Uterus (tissue), 4 donors: ENCODE results near the gene CHN2. TPM values are rescaled to one million over a fixed set of nuclear protein-coding genes. Genes with fewer than 3 reads are reported as not detected.

Experiments used
- DNase-seq, 2 donors: peaks; one replicate each; pipeline ENCODE4 v3.0.0-alpha.2; 2019 to 2020
- H3K27ac ChIP-seq, 2 donors: fragments of 200-600 bp; sonication (generic); 1 replicate in 1 of 2; 2 replicates in 1 of 2; pipeline ENCODE4 v1.5.1; 2016 to 2018
- H3K27me3 ChIP-seq, 2 donors: fragments of 200-600 bp; sonication (generic); one replicate each; pipeline ENCODE4 v1.5.1; 2018 to 2019; ENCODE audit warnings: control low read depth in 1 of 2
- H3K36me3 ChIP-seq, 2 donors: fragments of 200-600 bp; sonication (generic); one replicate each; pipeline ENCODE4 v1.5.1; 2019; ENCODE audit warnings: control low read depth in 1 of 2
- H3K4me1 ChIP-seq, 2 donors: fragments of 200-600 bp; sonication (generic); one replicate each; pipeline ENCODE4 v1.5.1; 2018 to 2019; ENCODE audit warnings: control low read depth in 1 of 2
- H3K4me3 ChIP-seq, 2 donors: fragments of 200-600 bp; sonication (generic); 1 replicate in 1 of 2; 2 replicates in 1 of 2; pipeline ENCODE4 v1.5.1; 2018 to 2019; ENCODE audit warnings: mild to moderate bottlenecking in 1 of 2
- H3K9me3 ChIP-seq, 2 donors: fragments of 200-600 bp; sonication (generic); one replicate each; pipeline ENCODE4 v1.5.1; 2019; ENCODE audit warnings: control low read depth in 1 of 2
- POLR2A ChIP-seq, 2 donors: fragments of 450-650 bp; IDR thresholded peaks; one replicate each; pipeline ENCODE4 v1.6.1; 2016; ENCODE audit warnings: antibody characterized with exemption in 2 of 2, mild to moderate bottlenecking in 1 of 2, moderate library complexity in 1 of 2
- intact Hi-C: fragments of 100-400 bp; cut with DNase I; formaldehyde crosslinking; loops from one replicate; pipeline ENCODE4 v1.15.1; 2023; ENCODE audit warnings: low total_unique reads
- total RNA-seq, 4 donors: library from RNA; depleted of rRNA in 3 of 4; stranded (reverse); fragments of >200 nt in 3 of 4; gene quantifications; one replicate each; pipeline versions ENCODE4 v1.1.0 to v1.2.4, GENCODE V29; 2014 to 2023
- TF ChIP-seq, protein P1 (sequence below), 4 experiments: fragments of 200-600 bp in 2 of 4; fragments of 450-650 bp in 2 of 4; sonication (generic) in 2 of 4; IDR thresholded peaks; one replicate each; pipeline ENCODE4 v1.5.1; 2016 to 2019; ENCODE audit warnings: antibody characterized with exemption in 4 of 4, mild to moderate bottlenecking in 2 of 4, moderate library complexity in 1 of 4
- donor health status: DM: yes; HTN: yes; CAD: no.

Gene CHN2
- total RNA-seq, 4 donors from 2014 or later: 9.8 to 22.9 (median 18.3) TPM

DNA sequence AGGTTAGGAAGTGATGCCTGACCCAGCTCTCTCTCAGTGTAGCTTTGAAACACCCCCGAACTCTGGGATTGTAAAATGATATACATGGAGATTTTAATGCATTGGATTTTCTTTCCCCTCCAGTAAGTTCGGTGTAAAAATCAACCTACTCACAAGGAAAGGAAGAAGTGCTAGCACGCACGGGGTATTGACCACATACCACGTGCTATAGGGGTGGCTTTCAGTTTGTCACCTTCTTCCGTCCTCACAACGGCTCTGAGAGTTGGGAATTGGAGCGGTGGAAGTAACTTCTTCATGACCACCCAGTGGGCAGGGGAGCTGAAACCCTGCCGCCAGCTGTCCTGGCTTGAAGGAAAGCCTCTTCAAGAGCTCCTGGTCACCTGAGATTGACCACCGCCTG is 219.6 kb downstream of the CHN2 start:
- Histone ChIP-seq H3K27me3 (no peaks in the 10 kb centered on the region), H3K27ac (no peak overlapping the region), H3K36me3 (no peaks in the 10 kb centered on the region), H3K4me1 (no peaks in the 10 kb centered on the region), H3K4me3 (no peak overlapping the region), H3K9me3 (no peaks in the 10 kb centered on the region)
- intact Hi-C loops: no loop called here
- TF ChIP-seq POLR2A (IDR thresholded peaks at IDR 0.05): no peak
- DNase-seq: no peak

DNA sequence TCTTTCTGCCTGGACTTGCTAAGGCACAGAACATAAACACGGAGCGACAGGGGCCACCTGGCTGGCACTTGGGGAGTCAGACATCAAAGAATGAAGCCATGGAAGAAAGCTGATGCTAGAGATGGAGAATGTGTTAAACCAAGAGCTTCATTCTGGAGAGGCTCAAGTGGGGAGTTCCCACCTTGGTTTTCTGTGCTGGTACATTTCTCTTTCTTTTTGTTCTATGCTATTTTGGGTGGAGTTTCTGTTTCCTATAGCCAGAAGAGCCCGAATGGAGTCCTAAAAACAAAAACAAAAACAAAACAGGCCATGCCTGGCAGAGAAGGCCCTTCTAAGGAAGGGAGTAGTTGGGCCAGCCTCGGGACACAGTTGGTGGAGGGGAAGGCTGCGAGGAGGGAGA is 220.6 kb downstream of the CHN2 start:
- intact Hi-C loops: no loop called here

DNA sequence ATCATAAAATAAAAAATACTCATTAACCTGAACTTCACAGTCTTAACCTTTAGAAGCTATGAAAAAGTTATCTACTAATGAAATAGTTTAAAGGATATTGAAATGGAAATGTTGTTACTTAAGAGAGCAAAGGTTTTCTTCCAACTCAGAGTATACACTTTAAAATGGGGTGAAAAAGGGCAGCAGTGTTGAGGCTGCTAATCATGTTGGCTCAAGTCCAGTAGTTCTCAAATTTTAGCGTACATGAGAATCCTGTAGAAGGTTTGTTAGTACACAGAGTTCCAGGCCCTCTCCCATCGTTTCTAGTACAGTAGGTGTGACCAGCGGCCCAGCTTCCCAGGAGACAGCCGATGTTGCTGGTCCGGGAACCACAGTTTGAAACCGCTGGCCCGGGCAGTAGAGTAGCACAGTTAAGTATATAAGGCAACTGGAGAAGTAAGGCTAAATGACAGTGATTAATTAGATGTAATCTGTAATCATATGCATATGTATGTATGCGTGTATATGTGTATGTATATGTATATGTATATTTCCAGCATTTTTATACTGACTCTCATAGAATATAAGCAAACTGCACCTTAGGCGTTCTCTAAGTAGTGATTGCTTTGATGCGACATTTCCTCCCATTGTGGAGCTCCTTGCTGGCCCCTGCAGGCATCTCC is 221.8 kb downstream of the CHN2 start:
- no peaks in the 10 kb centered on the region for H3K4me1 ChIP-seq
- DNase-seq: no peak
- H3K36me3 ChIP-seq: no peaks in the 10 kb centered on the region
- no peaks in the 10 kb centered on the region for H3K9me3 ChIP-seq
- H3K4me3 ChIP-seq: no peak overlapping the region
- intact Hi-C loops: no loop called here
- TF ChIP-seq, protein P1, sequence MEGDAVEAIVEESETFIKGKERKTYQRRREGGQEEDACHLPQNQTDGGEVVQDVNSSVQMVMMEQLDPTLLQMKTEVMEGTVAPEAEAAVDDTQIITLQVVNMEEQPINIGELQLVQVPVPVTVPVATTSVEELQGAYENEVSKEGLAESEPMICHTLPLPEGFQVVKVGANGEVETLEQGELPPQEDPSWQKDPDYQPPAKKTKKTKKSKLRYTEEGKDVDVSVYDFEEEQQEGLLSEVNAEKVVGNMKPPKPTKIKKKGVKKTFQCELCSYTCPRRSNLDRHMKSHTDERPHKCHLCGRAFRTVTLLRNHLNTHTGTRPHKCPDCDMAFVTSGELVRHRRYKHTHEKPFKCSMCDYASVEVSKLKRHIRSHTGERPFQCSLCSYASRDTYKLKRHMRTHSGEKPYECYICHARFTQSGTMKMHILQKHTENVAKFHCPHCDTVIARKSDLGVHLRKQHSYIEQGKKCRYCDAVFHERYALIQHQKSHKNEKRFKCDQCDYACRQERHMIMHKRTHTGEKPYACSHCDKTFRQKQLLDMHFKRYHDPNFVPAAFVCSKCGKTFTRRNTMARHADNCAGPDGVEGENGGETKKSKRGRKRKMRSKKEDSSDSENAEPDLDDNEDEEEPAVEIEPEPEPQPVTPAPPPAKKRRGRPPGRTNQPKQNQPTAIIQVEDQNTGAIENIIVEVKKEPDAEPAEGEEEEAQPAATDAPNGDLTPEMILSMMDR (IDR thresholded peaks at IDR 0.05): no peak
- no peak for TF ChIP-seq POLR2A (IDR thresholded peaks at IDR 0.05)
- H3K27ac ChIP-seq: no peak overlapping the region
- no peaks in the 10 kb centered on the region for H3K27me3 ChIP-seq

More for the DNA sequence above, 220.6 kb downstream of the CHN2 start:
- no peaks in the 10 kb centered on the region for H3K36me3 ChIP-seq
- no peak overlapping the region for H3K4me3 ChIP-seq
- no peaks in the 10 kb centered on the region for H3K9me3 ChIP-seq
- DNase-seq: no peak
- TF ChIP-seq, protein P1 (IDR thresholded peaks at IDR 0.05): no peak
- no peak for TF ChIP-seq POLR2A (IDR thresholded peaks at IDR 0.05)
- H3K4me1 ChIP-seq: no peaks in the 10 kb centered on the region
- no peak overlapping the region for H3K27ac ChIP-seq
- no peaks in the 10 kb centered on the region for H3K27me3 ChIP-seq

DNA sequence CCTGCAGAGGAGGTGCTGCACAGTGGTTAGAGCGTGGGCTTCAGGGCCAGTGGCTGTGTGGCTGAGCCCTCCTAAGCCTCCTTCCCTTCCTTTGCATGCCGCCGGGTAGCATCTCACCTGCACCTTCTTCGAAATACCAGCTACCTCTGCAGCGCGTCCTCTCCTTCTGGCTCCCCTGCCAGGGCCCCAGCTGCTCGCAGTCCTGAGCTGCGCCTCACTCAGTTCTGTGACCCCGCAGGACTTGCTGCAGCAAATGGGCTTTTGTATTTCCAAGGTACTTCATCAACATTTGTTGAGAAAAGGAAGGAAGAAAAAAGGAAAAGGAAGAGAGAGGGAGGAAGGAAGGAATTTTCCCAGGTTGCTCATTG is 222.3 kb downstream of the CHN2 start:
- intact Hi-C loops: no loop called here

DNA sequence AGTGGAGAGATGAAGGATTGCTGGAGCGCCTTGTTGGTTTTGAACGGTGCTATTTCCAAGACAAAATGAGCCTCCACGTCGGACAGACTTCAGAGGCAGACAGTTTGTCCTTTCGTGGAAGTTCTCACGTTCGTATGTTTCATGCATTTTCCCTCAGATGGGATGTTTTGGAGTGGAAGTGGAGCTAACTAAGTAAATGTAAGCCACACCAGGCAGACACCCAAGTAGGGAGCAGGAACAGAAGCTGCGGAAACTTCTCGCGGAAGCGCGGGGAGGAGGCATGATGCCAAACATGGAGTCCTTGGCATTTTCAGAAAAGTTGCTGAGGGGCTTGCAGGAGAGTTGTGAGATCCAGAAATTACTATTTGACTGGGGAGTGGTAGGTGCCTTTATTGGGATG is 223.5 kb downstream of the CHN2 start:
- Histone ChIP-seq H3K36me3 (no peaks in the 10 kb centered on the region), H3K27me3 (no peaks in the 10 kb centered on the region), H3K9me3 (no peaks in the 10 kb centered on the region), H3K4me1 (no peaks in the 10 kb centered on the region), H3K27ac (no peak overlapping the region), H3K4me3 (no peak overlapping the region)
- TF ChIP-seq POLR2A (IDR thresholded peaks at IDR 0.05): no peak
- TF ChIP-seq, protein P1 (IDR thresholded peaks at IDR 0.05): no peak
- intact Hi-C loops: no loop called here
- no peak for DNase-seq

More for the DNA sequence above, 222.3 kb downstream of the CHN2 start:
- no peak for TF ChIP-seq POLR2A (IDR thresholded peaks at IDR 0.05)
- TF ChIP-seq, protein P1 (IDR thresholded peaks at IDR 0.05): no peak
- no peak overlapping the region for H3K4me3 ChIP-seq
- H3K9me3 ChIP-seq: no peaks in the 10 kb centered on the region
- H3K36me3 ChIP-seq: no peaks in the 10 kb centered on the region
- H3K27me3 ChIP-seq: no peaks in the 10 kb centered on the region
- H3K27ac ChIP-seq: no peak overlapping the region
- DNase-seq: no peak
- no peaks in the 10 kb centered on the region for H3K4me1 ChIP-seq

DNA sequence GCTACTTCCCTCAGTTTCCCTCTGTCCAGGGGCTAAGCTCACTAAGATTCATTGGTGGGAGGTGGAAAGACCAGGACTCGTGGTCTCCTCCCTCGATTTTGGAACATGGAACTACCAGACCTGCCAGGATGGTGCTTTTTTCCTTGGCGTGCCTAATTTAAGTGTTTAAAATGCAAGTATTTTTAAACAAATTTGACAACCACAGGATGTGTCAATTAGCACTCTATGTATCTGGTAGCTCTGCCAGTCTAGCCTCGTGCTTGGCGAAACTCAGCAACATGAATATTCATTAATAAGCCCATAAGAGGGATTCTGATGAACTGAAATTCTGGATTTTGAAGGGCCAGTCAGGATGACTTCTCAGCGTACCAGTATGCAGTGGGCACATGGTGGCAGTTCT is 224.1 kb downstream of the CHN2 start:
- no peaks in the 10 kb centered on the region for H3K36me3 ChIP-seq
- no peak for DNase-seq
- TF ChIP-seq, protein P1 (IDR thresholded peaks at IDR 0.05): no peak
- no peak for TF ChIP-seq POLR2A (IDR thresholded peaks at IDR 0.05)
- no peaks in the 10 kb centered on the region for H3K27me3 ChIP-seq
- no peak overlapping the region for H3K4me3 ChIP-seq
- H3K4me1 ChIP-seq: no peaks in the 10 kb centered on the region
- H3K9me3 ChIP-seq: no peaks in the 10 kb centered on the region
- H3K27ac ChIP-seq: no peak overlapping the region
- intact Hi-C loops: no loop called here
